Gastroesophageal sphincter (tissue), 4 donors: Measurements from ENCODE around the gene NME4. TPM values are rescaled to one million over a fixed set of nuclear protein-coding genes. Genes with fewer than 3 reads are reported as not detected.
A peak's percentile ranks its signal among the peaks of the same experiment; 100 is the strongest.
"Not testable (repeated sequence)": the region's sequence is repeated elsewhere in the genome, so short reads cannot be mapped to it uniquely, and the experiment has no call there.

ENCODE experiments used
- ATAC-seq: fragments of 150-250 bp; one replicate; pipeline ENCODE4 v1.9.1; 2016; ENCODE audit warnings: mild to moderate bottlenecking, moderate library complexity
- H3K27ac ChIP-seq, 4 donors: fragments of 200-600 bp; sonication (generic) in 3 of 4; 1 replicate in 3 of 4; 2 replicates in 1 of 4; pipeline ENCODE4 v1.5.1; 2016 to 2019
- H3K27me3 ChIP-seq: fragments of 200-600 bp; sonication (generic); one replicate; pipeline ENCODE4 v1.5.1; 2019
- H3K36me3 ChIP-seq, 2 donors: fragments of 200-600 bp; sonication (generic); one replicate each; pipeline ENCODE4 v1.5.1; 2019; ENCODE audit warnings: control low read depth in 1 of 2
- H3K4me1 ChIP-seq, 3 donors: fragments of 200-600 bp; sonication (generic); 1 replicate in 2 of 3; 2 replicates in 1 of 3; pipeline ENCODE4 v1.5.1; 2016 to 2019; ENCODE audit warnings: control low read depth in 2 of 3
- H3K4me3 ChIP-seq, 2 donors: fragments of 200-600 bp; sonication (generic); one replicate each; pipeline ENCODE4 v1.5.1; 2019; ENCODE audit warnings: mild to moderate bottlenecking in 1 of 2, moderate library complexity in 1 of 2
- H3K9me3 ChIP-seq, 3 donors: fragments of 200-600 bp; sonication (generic); one replicate each; pipeline ENCODE4 v1.5.1; 2017 to 2019; ENCODE audit warnings: control low read depth in 2 of 3
- EP300 ChIP-seq: sonication (generic); formaldehyde crosslinking; IDR thresholded peaks from one replicate; pipeline ENCODE4 v1.6.1; 2017; ENCODE audit warnings: antibody characterized with exemption, mild to moderate bottlenecking
- POLR2A ChIP-seq, 2 donors: fragments of 450-650 bp; IDR thresholded peaks; one replicate each; pipeline ENCODE4 v1.6.1; 2017; ENCODE audit warnings: antibody characterized with exemption in 2 of 2, mild to moderate bottlenecking in 2 of 2, moderate library complexity in 1 of 2
- POLR2AphosphoS5 ChIP-seq: sonication (generic); formaldehyde crosslinking; IDR thresholded peaks from one replicate; pipeline ENCODE4 v1.6.1; 2017; ENCODE audit warnings: antibody characterized with exemption
- WGBS, 2 donors: methylation state at CpG; one replicate each; pipeline ENCODE4 v1.1.5; 2018; ENCODE audit warnings: low coverage in 1 of 2; 5-methylcytosine and 5-hydroxymethylcytosine counted together
- total RNA-seq, 4 donors: library from RNA; depleted of rRNA; stranded (reverse); fragments of >200 nt; gene quantifications; one replicate each; pipeline ENCODE4 v1.1.0, GENCODE V29; 2016
- TF ChIP-seq, protein P1 (sequence below), 4 experiments: fragments of 200-600 bp in 2 of 4; fragments of 450-650 bp in 2 of 4; sonication (generic) in 1 of 4; IDR thresholded peaks; one replicate each; pipeline ENCODE4 v1.5.1; 2017 to 2019; ENCODE audit warnings: antibody characterized with exemption in 4 of 4, mild to moderate bottlenecking in 2 of 4, moderate library complexity in 2 of 4

NME4 gene
- total RNA-seq, 4 donors from 2014 or later, result 61.1 to 169 (median 136) TPM

- Histone ChIP-seq H3K36me3 (peaks cover 0 to 28% of the 10 kb centered on the region in 2 donors), H3K27me3 (no peaks in the 10 kb centered on the region), H3K4me3 (no peak overlapping the region), H3K9me3 (no peaks in the 10 kb centered on the region), H3K4me1 (no peaks in the 10 kb centered on the region), H3K27ac (no peak overlapping the region)
- WGBS, 2 donors, result no CpG with 5 or more reads among the region's 21 CpGs
- TF ChIP-seq POLR2AphosphoS5 (no peak), POLR2A (IDR thresholded peaks at IDR 0.05) (no peak), EP300 (no peak)
- TF ChIP-seq, protein P1, sequence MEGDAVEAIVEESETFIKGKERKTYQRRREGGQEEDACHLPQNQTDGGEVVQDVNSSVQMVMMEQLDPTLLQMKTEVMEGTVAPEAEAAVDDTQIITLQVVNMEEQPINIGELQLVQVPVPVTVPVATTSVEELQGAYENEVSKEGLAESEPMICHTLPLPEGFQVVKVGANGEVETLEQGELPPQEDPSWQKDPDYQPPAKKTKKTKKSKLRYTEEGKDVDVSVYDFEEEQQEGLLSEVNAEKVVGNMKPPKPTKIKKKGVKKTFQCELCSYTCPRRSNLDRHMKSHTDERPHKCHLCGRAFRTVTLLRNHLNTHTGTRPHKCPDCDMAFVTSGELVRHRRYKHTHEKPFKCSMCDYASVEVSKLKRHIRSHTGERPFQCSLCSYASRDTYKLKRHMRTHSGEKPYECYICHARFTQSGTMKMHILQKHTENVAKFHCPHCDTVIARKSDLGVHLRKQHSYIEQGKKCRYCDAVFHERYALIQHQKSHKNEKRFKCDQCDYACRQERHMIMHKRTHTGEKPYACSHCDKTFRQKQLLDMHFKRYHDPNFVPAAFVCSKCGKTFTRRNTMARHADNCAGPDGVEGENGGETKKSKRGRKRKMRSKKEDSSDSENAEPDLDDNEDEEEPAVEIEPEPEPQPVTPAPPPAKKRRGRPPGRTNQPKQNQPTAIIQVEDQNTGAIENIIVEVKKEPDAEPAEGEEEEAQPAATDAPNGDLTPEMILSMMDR (IDR thresholded peaks at IDR 0.05), result no peak
- ATAC-seq, result no peak
Observed at GRCh38 chr16:414395-415169, 17.6 kb downstream of the NME4 start.

- not testable (repeated sequence) for H3K27me3 ChIP-seq, ATAC-seq, H3K4me1 ChIP-seq, H3K27ac ChIP-seq, H3K4me3 ChIP-seq, H3K9me3 ChIP-seq
- WGBS, 2 donors, result 100% methylated on average over 1 to 2 of the region's 3 CpGs
- peaks cover 0 to 22% of the 10 kb centered on the region in 2 donors for H3K36me3 ChIP-seq
Observed at GRCh38 chr16:415170-415498, 18.1 kb downstream of the NME4 start.

GRCh38 chr16:422179-422578, 25.2 kb downstream of the NME4 start:
- not testable (repeated sequence) for H3K27me3 ChIP-seq, H3K27ac ChIP-seq, H3K4me3 ChIP-seq, ATAC-seq, H3K36me3 ChIP-seq, H3K9me3 ChIP-seq
- peaks cover 0 to 33% (median 10%) of the 10 kb centered on the region in 3 donors for H3K4me1 ChIP-seq
- WGBS, 2 donors, result 80 to 92% methylated on average over 2 to 9 of the region's 13 CpGs

- H3K4me3 ChIP-seq, result peak overlapping the region; percentile 8 to 80
- peak overlapping the region; percentile 81 to 98 (median 92) for H3K27ac ChIP-seq
- H3K4me1 ChIP-seq, result peaks cover 0 to 52% (median 19%) of the 10 kb centered on the region in 3 donors
- H3K9me3 ChIP-seq, result no peaks in the 10 kb centered on the region
- ATAC-seq, result peak; percentile 88
- TF ChIP-seq POLR2A (IDR thresholded peaks at IDR 0.05), result no peak
- peak; percentile 94 for TF ChIP-seq POLR2AphosphoS5
- no peak for TF ChIP-seq EP300
- TF ChIP-seq, protein P1 (IDR thresholded peaks at IDR 0.05), result peak in 1 of 4 experiments; percentile 24
- H3K36me3 ChIP-seq, result no peaks in the 10 kb centered on the region
- WGBS, 2 donors, result 5 to 13% methylated on average over 5 to 16 of the region's 20 CpGs
- no peaks in the 10 kb centered on the region for H3K27me3 ChIP-seq
Observed at GRCh38 chr16:424033-424622, 27.1 kb downstream of the NME4 start.

DNA sequence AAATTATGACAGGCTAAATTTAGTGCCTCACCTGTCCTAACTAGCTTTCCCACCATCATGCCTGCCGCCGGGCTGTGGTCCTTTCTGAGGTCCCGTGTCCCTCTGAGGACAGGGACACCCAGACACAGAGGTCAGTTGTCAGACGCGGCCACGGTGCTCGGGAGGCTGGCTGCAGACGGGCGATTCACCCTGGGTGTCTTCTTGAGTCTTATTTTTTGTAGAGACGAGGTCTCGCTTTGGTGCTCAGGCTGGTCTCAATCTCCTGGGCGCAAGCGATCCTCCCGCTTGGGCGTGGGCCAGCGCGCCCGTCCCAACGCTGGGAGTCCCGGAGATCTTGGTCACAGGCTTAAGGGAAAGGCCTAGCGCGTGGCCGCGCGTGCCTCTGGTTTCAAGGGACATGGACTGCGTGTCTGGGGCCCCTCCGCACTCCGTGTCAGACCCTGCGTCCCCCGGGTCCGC, 27.7 kb downstream of the NME4 start:
- H3K27me3 ChIP-seq, result no peaks in the 10 kb centered on the region
- peak overlapping the region; percentile 81 to 98 (median 92) for H3K27ac ChIP-seq
- peaks cover 0 to 57% (median 19%) of the 10 kb centered on the region in 3 donors for H3K4me1 ChIP-seq
- no peaks in the 10 kb centered on the region for H3K9me3 ChIP-seq
- WGBS, 2 donors, result 10% methylated on average over 5 of the region's 31 CpGs; no CpG with 5 or more reads in 1 of the 2 donors
- peak; percentile 29 for ATAC-seq
- peaks cover 0 to 3% of the 10 kb centered on the region in 2 donors for H3K36me3 ChIP-seq
- TF ChIP-seq POLR2AphosphoS5 (no peak), POLR2A (IDR thresholded peaks at IDR 0.05) (no peak)
- TF ChIP-seq, protein P1 (IDR thresholded peaks at IDR 0.05), result no peak
- H3K4me3 ChIP-seq, result peak overlapping the region; percentile 60 to 80
